ENCODE data around the gene PCNX4. TPM values are rescaled to one million over a fixed set of nuclear protein-coding genes. Genes with fewer than 3 reads are reported as not detected.

PCNX4 gene
- polyA plus RNA-seq, 2 donors, result 7.1 to 10.5 TPM

DNA sequence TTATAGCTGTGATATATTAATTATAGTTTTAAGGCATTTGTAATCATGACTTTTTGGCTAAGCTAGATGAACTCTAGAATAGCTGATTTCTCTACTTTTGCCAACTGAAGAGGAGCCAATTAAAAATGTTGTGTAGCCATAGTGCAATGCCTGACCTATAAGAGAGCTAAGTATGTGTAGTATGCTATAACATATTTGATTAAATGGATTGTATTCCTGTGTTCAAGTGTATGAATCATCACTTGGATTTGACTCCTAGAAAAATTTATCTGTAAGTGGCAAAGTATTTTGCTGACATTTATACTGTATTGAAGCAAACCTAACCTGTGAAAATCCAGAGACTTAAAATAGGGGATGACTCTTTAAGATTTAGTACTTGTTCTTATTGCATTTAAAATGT is 34.2 kb downstream of the PCNX4 start:
- no peak overlapping the region for H3K4me3 ChIP-seq (ENCODE audit: low read depth in 1 of 2, low read length in 2 of 2)
- H3K36me3 ChIP-seq (ENCODE audit: control insufficient read depth in 2 of 2, insufficient read depth in 2 of 2, low read length in 1 of 2), result peaks cover 0 to 11% of the 10 kb centered on the region in 2 donors
- H3K27ac ChIP-seq (ENCODE audit: low read depth in 2 of 2, low read length in 1 of 2), result no peak overlapping the region
- no peaks in the 10 kb centered on the region for H3K9me3 ChIP-seq (ENCODE audit: control insufficient read depth in 2 of 2, insufficient read depth in 1 of 2, low read depth in 1 of 2, low read length in 1 of 2)
- no peaks in the 10 kb centered on the region for H3K4me1 ChIP-seq (ENCODE audit: control insufficient read depth in 2 of 2, insufficient read depth in 2 of 2, low read length in 1 of 2)
- no peaks in the 10 kb centered on the region for H3K27me3 ChIP-seq (ENCODE audit: control insufficient read depth in 1 of 2, insufficient read depth in 2 of 2, low read length in 2 of 2)

GRCh38 chr14:60133487-60133886 is 41.8 kb downstream of the PCNX4 start:
- WGBS, 2 donors, result 77 to 86% methylated on average over 2 of the region's 2 CpGs
- H3K4me1 ChIP-seq (ENCODE audit: control insufficient read depth in 2 of 2, insufficient read depth in 2 of 2, low read length in 1 of 2), result no peaks in the 10 kb centered on the region
- H3K9me3 ChIP-seq (ENCODE audit: control insufficient read depth in 2 of 2, insufficient read depth in 1 of 2, low read depth in 1 of 2, low read length in 1 of 2), result no peaks in the 10 kb centered on the region
- H3K4me3 ChIP-seq (ENCODE audit: low read depth in 1 of 2, low read length in 2 of 2), result no peak overlapping the region
- no peaks in the 10 kb centered on the region for H3K27me3 ChIP-seq (ENCODE audit: control insufficient read depth in 1 of 2, insufficient read depth in 2 of 2, low read length in 2 of 2)
- no peak overlapping the region for H3K27ac ChIP-seq (ENCODE audit: low read depth in 2 of 2, low read length in 1 of 2)
- H3K36me3 ChIP-seq (ENCODE audit: control insufficient read depth in 2 of 2, insufficient read depth in 2 of 2, low read length in 1 of 2), result no peaks in the 10 kb centered on the region

DNA sequence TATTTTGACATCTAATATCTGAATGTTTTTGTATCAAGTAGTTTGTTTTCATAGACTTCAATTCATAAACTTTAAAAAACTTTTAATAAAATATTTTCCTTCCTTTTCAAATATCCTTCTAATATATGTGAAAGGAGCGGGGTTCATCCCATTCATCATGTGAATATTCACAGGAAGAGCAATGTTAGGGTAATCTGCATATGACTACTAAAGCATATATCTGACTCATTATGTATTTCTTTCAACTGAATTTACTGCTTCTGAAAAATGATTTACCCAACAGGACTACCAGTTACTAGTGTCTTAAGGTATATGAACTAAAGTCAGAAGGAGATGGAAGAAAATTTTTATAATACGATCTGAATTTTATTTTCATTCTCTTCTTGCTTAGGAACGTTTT is 43.0 kb downstream of the PCNX4 start:
- H3K4me1 ChIP-seq (ENCODE audit: control insufficient read depth in 2 of 2, insufficient read depth in 2 of 2, low read length in 1 of 2), result no peaks in the 10 kb centered on the region
- no peaks in the 10 kb centered on the region for H3K9me3 ChIP-seq (ENCODE audit: control insufficient read depth in 2 of 2, insufficient read depth in 1 of 2, low read depth in 1 of 2, low read length in 1 of 2)
- WGBS, 2 donors, result 91% methylated on average over 3 of the region's 3 CpGs
- H3K27me3 ChIP-seq (ENCODE audit: control insufficient read depth in 1 of 2, insufficient read depth in 2 of 2, low read length in 2 of 2), result no peaks in the 10 kb centered on the region
- no peak overlapping the region for H3K27ac ChIP-seq (ENCODE audit: low read depth in 2 of 2, low read length in 1 of 2)
- no peaks in the 10 kb centered on the region for H3K36me3 ChIP-seq (ENCODE audit: control insufficient read depth in 2 of 2, insufficient read depth in 2 of 2, low read length in 1 of 2)
- H3K4me3 ChIP-seq (ENCODE audit: low read depth in 1 of 2, low read length in 2 of 2), result no peak overlapping the region

DNA sequence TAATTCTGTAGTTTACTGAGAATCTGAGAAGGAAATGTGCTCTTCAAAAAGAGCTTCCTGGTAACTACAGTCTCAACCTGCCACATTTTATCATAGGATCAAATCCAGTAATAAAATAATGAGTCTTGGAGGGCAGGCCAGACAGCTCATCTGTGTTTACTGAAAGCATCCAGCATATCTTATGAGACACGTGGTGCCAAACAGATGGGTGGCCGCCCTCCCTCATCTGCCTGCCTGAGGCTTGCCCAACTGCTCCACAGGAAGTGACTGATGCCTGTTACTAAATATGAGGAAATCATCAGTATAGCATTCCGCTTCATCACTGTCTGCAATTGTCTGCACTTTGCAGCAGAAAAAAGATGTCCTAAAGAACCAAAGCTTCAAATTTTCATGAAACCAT is 60.0 kb downstream of the PCNX4 start:
- H3K4me1 ChIP-seq (ENCODE audit: control insufficient read depth in 2 of 2, insufficient read depth in 2 of 2, low read length in 1 of 2), result no peaks in the 10 kb centered on the region
- no peaks in the 10 kb centered on the region for H3K9me3 ChIP-seq (ENCODE audit: control insufficient read depth in 2 of 2, insufficient read depth in 1 of 2, low read depth in 1 of 2, low read length in 1 of 2)
- 17 to 22% methylated on average over 3 of the region's 3 CpGs for WGBS, 2 donors
- no peaks in the 10 kb centered on the region for H3K27me3 ChIP-seq (ENCODE audit: control insufficient read depth in 1 of 2, insufficient read depth in 2 of 2, low read length in 2 of 2)
- peak overlapping the region in 1 of 2 donors; percentile 22 for H3K27ac ChIP-seq (ENCODE audit: low read depth in 2 of 2, low read length in 1 of 2)
- no peak overlapping the region for H3K4me3 ChIP-seq (ENCODE audit: low read depth in 1 of 2, low read length in 2 of 2)
- peaks cover 6 to 8% of the 10 kb centered on the region in 2 donors for H3K36me3 ChIP-seq (ENCODE audit: control insufficient read depth in 2 of 2, insufficient read depth in 2 of 2, low read length in 1 of 2)

DNA sequence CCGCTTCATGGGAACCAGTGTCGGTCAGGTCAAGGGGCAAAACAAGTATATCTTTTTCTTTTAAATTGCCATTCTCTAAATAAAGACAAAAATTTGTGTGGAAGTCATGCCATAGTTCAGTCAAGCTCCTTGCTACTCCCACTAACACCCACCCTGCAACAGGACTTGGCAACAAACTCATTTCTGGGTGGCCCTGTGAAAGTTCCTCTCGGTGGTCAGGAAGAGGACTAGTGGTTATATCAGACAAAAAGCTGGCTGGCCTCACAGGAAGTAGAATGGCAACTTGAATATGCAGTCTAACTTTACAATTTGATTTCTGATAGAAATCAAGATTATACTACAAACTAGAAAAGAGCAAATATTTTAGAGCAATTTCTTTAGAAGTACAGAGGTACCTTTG is 62.3 kb downstream of the PCNX4 start:
- peak overlapping the region in 1 of 2 donors; percentile 4 for H3K27ac ChIP-seq (ENCODE audit: low read depth in 2 of 2, low read length in 1 of 2)
- 82 to 85% methylated on average over 3 of the region's 3 CpGs for whole genome bisulfite sequencing, 2 donors
- no peak overlapping the region for H3K4me3 ChIP-seq (ENCODE audit: low read depth in 1 of 2, low read length in 2 of 2)
- H3K4me1 ChIP-seq (ENCODE audit: control insufficient read depth in 2 of 2, insufficient read depth in 2 of 2, low read length in 1 of 2), result no peaks in the 10 kb centered on the region
- no peaks in the 10 kb centered on the region for H3K27me3 ChIP-seq (ENCODE audit: control insufficient read depth in 1 of 2, insufficient read depth in 2 of 2, low read length in 2 of 2)
- H3K36me3 ChIP-seq (ENCODE audit: control insufficient read depth in 2 of 2, insufficient read depth in 2 of 2, low read length in 1 of 2), result peaks cover 6% of the 10 kb centered on the region in 2 donors
- H3K9me3 ChIP-seq (ENCODE audit: control insufficient read depth in 2 of 2, insufficient read depth in 1 of 2, low read depth in 1 of 2, low read length in 1 of 2), result no peaks in the 10 kb centered on the region

- Histone ChIP-seq H3K9me3 (ENCODE audit: control insufficient read depth in 2 of 2, insufficient read depth in 1 of 2, low read depth in 1 of 2, low read length in 1 of 2) (no peaks in the 10 kb centered on the region), H3K4me3 (ENCODE audit: low read depth in 1 of 2, low read length in 2 of 2) (no peak overlapping the region), H3K36me3 (ENCODE audit: control insufficient read depth in 2 of 2, insufficient read depth in 2 of 2, low read length in 1 of 2) (peaks cover 3 to 6% of the 10 kb centered on the region in 2 donors), H3K4me1 (ENCODE audit: control insufficient read depth in 2 of 2, insufficient read depth in 2 of 2, low read length in 1 of 2) (no peaks in the 10 kb centered on the region), H3K27me3 (ENCODE audit: control insufficient read depth in 1 of 2, insufficient read depth in 2 of 2, low read length in 2 of 2) (no peaks in the 10 kb centered on the region), H3K27ac (ENCODE audit: low read depth in 2 of 2, low read length in 1 of 2) (no peak overlapping the region)
- WGBS, 2 donors, result 90 to 94% methylated on average over 2 of the region's 2 CpGs
Observed at GRCh38 chr14:60154671-60155070, 62.9 kb downstream of the PCNX4 start.

- peaks cover 0 to 4% of the 10 kb centered on the region in 2 donors for H3K4me1 ChIP-seq (ENCODE audit: control insufficient read depth in 2 of 2, insufficient read depth in 2 of 2, low read length in 1 of 2)
- H3K27me3 ChIP-seq (ENCODE audit: control insufficient read depth in 1 of 2, insufficient read depth in 2 of 2, low read length in 2 of 2), result no peaks in the 10 kb centered on the region
- H3K36me3 ChIP-seq (ENCODE audit: control insufficient read depth in 2 of 2, insufficient read depth in 2 of 2, low read length in 1 of 2), result no peaks in the 10 kb centered on the region
- H3K9me3 ChIP-seq (ENCODE audit: control insufficient read depth in 2 of 2, insufficient read depth in 1 of 2, low read depth in 1 of 2, low read length in 1 of 2), result no peaks in the 10 kb centered on the region
- no peak overlapping the region for H3K27ac ChIP-seq (ENCODE audit: low read depth in 2 of 2, low read length in 1 of 2)
- WGBS, 2 donors, result 91% methylated on average over 7 of the region's 7 CpGs
- H3K4me3 ChIP-seq (ENCODE audit: low read depth in 1 of 2, low read length in 2 of 2), result no peak overlapping the region
Observed at GRCh38 chr14:60160422-60160821, 68.7 kb downstream of the PCNX4 start.

GRCh38 chr14:60161196-60162107 is 69.7 kb downstream of the PCNX4 start:
- H3K4me1 ChIP-seq (ENCODE audit: control insufficient read depth in 2 of 2, insufficient read depth in 2 of 2, low read length in 1 of 2), result peaks cover 0 to 4% of the 10 kb centered on the region in 2 donors
- no peaks in the 10 kb centered on the region for H3K9me3 ChIP-seq (ENCODE audit: control insufficient read depth in 2 of 2, insufficient read depth in 1 of 2, low read depth in 1 of 2, low read length in 1 of 2)
- H3K27me3 ChIP-seq (ENCODE audit: control insufficient read depth in 1 of 2, insufficient read depth in 2 of 2, low read length in 2 of 2), result no peaks in the 10 kb centered on the region
- H3K36me3 ChIP-seq (ENCODE audit: control insufficient read depth in 2 of 2, insufficient read depth in 2 of 2, low read length in 1 of 2), result no peaks in the 10 kb centered on the region
- H3K4me3 ChIP-seq (ENCODE audit: low read depth in 1 of 2, low read length in 2 of 2), result no peak overlapping the region
- WGBS, 2 donors, result 67 to 71% methylated on average over 2 of the region's 2 CpGs
- peak overlapping the region in 1 of 2 donors; percentile 55 for H3K27ac ChIP-seq (ENCODE audit: low read depth in 2 of 2, low read length in 1 of 2)

DNA sequence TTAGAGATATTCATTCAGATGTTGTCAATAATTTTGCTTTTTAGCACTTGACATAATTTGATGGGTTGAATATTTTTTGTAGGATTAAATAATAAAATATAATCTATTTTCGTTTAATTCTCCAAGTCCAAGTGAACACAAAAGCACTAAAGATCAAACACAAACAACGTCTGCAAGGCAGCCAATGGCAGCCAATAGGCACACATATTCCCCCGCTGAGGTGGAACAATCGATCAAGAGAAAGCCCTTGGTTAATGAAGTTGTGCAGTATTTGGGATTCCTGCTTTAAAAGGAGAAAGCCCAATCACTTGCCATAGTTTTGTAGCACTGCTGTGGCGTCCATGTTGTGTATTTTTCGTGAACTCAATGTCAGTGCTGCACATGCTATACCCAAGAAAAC is 72.0 kb downstream of the PCNX4 start:
- Histone ChIP-seq H3K36me3 (ENCODE audit: control insufficient read depth in 2 of 2, insufficient read depth in 2 of 2, low read length in 1 of 2) (no peaks in the 10 kb centered on the region), H3K4me1 (ENCODE audit: control insufficient read depth in 2 of 2, insufficient read depth in 2 of 2, low read length in 1 of 2) (peaks cover 0 to 4% of the 10 kb centered on the region in 2 donors), H3K27ac (ENCODE audit: low read depth in 2 of 2, low read length in 1 of 2) (no peak overlapping the region), H3K9me3 (ENCODE audit: control insufficient read depth in 2 of 2, insufficient read depth in 1 of 2, low read depth in 1 of 2, low read length in 1 of 2) (no peaks in the 10 kb centered on the region), H3K4me3 (ENCODE audit: low read depth in 1 of 2, low read length in 2 of 2) (no peak overlapping the region), H3K27me3 (ENCODE audit: control insufficient read depth in 1 of 2, insufficient read depth in 2 of 2, low read length in 2 of 2) (no peaks in the 10 kb centered on the region)
- 65 to 69% methylated on average over 6 of the region's 6 CpGs for WGBS, 2 donors

- H3K4me1 ChIP-seq (ENCODE audit: control insufficient read depth in 2 of 2, insufficient read depth in 2 of 2, low read length in 1 of 2), result peaks cover 0 to 4% of the 10 kb centered on the region in 2 donors
- no peaks in the 10 kb centered on the region for H3K9me3 ChIP-seq (ENCODE audit: control insufficient read depth in 2 of 2, insufficient read depth in 1 of 2, low read depth in 1 of 2, low read length in 1 of 2)
- 12% methylated on average over 5 of the region's 5 CpGs for WGBS, 2 donors
- H3K4me3 ChIP-seq (ENCODE audit: low read depth in 1 of 2, low read length in 2 of 2), result peak overlapping the region; percentile 77 to 99
- peak overlapping the region; percentile 96 for H3K27ac ChIP-seq (ENCODE audit: low read depth in 2 of 2, low read length in 1 of 2)
- H3K27me3 ChIP-seq (ENCODE audit: control insufficient read depth in 1 of 2, insufficient read depth in 2 of 2, low read length in 2 of 2), result no peaks in the 10 kb centered on the region
- H3K36me3 ChIP-seq (ENCODE audit: control insufficient read depth in 2 of 2, insufficient read depth in 2 of 2, low read length in 1 of 2), result no peaks in the 10 kb centered on the region
Observed at GRCh38 chr14:60164404-60164711, 72.6 kb downstream of the PCNX4 start.

Data from esophagus (tissue), 2 donors.